Activated naive CD8-positive, alpha-beta T cell treated with anti-CD3 and anti-CD28 coated beads, Interleukin-2, amount 50 U/mL, for 16 hours (primary cell): ENCODE measurements around the gene STK24.

ENCODE experiments used
- DNase-seq: peaks from one replicate; pipeline ENCODE4 v3.0.0-alpha.2; 2020; ENCODE audit warnings: low read depth, low spot score

STK24 gene

DNA sequence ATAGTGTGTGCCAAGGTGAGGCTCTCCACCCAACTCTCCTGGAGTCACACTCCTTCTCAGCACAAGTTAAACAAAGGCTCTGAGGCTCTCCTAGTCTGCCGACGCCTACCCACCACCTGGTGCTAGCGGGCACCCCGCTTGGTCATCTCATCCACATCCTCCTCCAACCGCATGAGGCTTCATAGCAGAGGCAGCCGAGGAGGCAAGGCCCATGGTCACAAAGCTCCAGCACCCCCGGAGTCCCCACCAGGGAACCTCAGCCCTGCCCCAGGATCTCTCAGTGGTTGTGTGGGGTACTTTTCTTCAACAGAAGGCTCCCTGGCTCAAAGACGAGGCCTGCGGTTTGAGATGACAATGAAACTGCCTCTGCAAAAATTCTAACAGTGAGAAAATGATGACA lies 43.0 kb downstream of the STK24 start:
- no peak for DNase-seq

DNA sequence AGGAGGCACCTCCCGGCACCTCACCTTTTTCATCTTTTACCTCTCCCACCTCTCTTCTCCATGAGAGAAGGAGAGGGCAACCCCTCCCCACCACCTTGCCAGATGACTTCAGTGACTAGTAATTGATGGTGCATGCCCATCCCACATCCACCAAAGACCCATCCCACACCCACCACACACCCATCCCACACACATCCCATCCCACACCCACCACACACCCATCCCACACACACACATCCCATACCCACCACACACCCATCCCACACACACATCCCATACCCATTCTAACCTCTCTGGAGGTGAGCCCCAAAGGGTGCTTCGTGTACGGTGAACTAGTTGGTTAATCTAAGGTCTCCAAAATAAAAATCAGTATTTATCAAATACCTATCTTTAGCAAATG lies 44.7 kb downstream of the STK24 start:
- DNase-seq, result no peak

DNA sequence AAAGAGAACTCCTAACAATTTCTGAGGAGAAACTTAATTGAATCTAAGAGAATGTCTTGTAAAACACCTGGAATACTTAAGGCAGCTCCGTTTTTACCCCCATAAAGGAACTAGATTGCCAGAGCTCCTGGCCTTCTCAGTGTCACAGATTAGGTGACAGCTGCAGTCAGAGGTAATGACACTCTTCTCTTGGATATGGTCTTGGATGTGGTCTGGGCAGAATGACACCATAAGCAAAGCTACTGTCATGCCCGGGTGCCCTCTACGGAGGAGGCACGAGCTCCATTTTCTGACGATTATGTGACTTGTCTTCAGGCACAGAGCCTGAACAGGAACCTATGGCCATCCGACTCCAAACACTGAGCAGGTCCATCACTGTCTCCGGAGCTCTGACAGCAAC lies 46.7 kb downstream of the STK24 start:
- DNase-seq, result no peak

DNA sequence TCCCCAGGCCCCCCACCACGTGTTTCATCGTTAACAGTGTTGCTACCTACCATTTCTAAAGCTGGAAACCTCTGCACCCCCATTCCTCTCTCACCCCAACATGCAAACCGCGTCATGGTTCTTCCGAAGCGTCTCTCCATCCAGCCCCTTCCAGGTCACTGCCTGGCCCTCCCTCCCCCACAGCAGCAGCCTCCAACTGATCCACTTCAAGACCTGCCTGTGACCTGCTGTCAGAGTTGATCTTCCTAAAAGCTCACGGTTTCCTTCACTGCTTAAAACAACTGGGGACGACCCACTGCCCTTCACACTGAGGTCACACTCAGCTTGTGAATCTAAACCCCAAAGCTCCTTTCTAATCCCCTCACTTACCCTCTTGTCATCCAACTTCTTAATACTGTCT lies 47.7 kb downstream of the STK24 start:
- no peak for DNase-seq

DNA sequence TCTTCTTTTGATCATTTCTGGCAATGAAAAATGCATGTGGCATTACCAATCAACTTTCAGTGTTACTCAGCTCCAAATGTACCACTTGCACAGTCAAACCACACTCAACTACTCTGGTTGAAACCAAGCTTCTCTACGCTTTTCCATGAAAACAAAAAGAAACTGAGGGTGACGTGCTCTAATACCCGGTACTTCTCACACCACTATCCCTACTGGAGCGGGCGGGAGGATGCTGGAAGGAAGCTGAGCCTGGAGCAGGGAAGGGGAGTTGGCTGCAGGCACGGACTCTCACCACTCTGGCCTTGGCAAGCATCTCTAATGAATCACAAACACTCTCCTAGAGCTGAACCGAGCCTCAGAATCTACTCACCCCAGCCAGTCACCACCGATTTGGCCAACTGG lies 48.2 kb downstream of the STK24 start:
- DNase-seq, result no peak

DNA sequence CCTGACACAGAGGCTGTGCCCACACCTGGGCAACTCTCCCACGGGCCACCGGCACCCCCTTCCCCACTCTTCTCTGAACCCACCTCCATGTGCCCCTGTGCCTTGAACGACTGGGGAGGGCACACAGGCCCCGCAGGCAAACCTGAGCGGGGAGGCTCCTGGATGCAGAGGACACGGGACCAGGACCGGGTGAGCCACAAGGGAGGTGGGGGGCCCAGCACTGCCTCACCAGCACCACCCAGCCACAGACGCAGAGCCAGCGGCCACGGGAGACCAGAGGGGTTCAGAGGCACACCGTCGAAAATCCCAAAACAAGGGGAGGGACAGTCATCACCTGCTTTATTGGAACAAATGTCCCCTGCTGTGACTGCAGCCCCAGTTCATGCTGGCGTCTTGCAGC lies 49.4 kb downstream of the STK24 start:
- DNase-seq, result no peak

DNA sequence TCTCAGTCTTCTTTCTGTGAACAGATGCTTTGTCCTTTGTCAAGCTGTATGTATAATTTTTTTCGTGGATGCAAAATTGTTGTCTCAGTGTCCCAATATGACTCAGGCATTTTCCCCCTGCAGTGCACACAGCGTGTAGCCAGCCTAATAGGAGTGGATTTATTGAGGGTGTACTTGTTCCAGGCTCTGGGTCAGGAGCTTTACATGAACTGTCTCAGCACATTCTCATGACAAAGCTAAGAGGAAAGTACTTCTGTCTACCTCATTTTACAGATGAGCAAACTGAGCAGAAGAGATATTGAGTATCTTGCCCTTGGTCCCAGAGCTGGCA lies 50.8 kb downstream of the STK24 start:
- no peak for DNase-seq

DNA sequence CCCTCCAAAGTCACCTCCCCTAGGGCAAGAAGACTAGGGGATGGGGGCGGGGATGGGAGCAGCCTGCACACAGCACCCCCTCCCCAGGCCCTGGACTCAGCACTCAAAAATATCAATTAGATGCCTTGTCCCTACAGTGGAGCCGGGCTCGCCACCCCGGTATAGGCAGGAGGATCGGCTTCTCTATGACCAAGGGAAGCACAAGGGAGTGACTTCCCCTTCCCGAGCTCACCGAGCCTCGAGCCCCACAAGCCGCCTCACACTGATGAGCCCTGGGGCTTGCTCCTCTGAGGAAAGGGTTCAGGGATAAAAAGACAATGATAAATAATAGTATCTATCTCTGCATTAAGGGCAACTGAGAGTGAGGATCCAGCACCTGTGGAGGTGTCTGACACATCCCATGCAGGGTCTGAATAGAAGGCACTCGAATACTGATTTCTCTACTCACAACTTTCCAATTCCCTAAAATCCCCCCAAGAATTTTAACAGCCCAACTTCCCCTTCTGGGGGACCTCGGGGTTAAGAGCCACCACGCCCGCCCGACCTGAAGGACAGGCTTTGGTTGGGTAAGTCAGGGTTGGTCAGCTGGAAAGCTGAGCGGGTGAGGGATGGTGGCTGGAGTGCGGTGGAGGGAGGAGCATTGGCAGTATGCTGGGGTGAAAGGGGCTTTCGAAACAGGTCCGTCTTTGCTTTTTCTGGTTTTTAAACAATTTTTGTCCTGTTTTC lies 51.3 kb downstream of the STK24 start:
- no peak for DNase-seq

DNA sequence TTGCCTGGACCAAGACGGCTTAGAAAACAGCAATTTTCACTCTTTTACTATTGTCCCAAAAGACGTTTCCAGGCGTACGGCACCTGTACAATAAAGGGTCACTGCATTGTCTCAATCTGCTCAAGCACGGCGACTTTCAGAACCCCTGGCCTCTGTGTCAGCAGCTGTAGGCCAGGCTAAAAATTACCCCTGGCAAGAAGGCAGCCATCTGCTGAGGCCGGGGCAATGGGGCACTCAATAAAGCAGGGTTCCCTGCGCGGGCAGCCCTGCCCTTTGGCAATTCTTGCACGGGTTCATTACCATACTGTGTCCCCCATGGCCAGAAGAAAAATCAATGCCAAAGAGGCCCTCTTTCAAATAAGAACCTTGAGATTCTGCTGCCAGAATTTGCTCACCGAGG lies 52.1 kb downstream of the STK24 start:
- no peak for DNase-seq

DNA sequence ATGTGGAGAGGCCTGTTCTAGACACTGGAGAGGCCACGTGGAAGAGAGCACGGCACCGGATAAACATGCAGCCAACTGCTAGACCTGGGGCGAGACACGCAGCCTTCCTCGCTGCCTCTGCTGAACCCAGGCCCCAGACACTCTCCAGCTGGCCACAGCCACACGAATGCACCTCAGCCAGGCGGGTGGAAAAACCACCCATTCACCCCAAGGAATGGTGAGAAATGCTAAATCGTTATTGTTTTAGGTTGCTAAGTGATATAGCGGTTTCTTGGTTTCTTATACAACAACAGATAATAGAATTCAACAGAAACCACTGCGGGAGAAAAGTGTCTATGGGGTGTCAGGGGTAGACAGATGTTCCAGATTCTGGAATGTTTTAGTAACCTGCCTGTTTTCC lies 52.5 kb downstream of the STK24 start:
- DNase-seq, result no peak

DNA sequence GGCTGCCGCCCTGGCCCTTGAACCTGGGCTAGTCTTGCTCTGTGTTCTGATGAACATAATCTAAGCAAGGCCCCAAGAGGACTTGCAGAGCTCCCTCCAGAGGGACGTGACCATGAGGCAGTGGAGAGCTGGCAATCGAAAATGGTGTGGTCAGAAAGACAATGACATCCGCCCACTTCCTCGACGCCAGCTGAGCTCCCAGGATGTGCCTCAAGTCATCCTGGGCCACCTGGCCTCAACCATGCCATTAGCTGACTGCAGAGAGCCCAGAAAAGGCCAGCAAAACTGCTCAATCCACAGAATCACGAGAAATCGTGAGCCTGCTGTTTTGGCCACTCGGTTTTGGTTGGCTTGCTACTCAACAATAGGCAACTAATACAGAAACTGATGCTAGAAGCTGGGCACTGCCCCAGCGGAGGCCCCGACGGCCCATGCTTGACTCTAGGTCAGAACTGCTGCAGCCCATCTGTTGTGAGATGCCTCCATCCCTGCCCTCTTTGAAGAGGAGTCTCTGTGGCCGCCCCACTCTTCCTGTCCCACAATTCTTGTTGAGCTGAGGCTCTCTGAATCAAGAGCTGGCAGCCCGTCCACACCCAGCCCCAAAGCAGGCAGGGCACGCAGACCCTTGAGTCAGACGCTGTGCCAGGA lies 53.3 kb downstream of the STK24 start:
- no peak for DNase-seq

DNA sequence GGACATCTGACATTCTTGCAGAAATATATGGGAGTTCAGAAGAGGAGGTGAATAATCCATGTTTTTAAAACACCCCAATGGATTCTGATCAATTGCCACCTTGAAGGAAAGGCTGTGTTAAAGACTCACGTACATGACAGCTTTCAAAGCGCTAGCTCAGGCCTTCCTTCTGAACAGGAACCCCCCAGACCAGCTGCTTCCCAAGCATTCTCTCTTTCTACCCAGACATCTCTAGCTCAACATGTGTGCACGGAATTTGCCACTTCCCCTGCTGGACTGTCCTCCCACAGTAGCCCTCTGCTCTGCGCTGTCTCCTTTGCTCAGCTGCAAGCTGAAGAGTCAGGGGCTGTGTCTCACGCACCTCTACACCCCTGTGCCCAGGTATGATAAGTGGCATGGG lies 54.5 kb downstream of the STK24 start:
- no peak for DNase-seq

DNA sequence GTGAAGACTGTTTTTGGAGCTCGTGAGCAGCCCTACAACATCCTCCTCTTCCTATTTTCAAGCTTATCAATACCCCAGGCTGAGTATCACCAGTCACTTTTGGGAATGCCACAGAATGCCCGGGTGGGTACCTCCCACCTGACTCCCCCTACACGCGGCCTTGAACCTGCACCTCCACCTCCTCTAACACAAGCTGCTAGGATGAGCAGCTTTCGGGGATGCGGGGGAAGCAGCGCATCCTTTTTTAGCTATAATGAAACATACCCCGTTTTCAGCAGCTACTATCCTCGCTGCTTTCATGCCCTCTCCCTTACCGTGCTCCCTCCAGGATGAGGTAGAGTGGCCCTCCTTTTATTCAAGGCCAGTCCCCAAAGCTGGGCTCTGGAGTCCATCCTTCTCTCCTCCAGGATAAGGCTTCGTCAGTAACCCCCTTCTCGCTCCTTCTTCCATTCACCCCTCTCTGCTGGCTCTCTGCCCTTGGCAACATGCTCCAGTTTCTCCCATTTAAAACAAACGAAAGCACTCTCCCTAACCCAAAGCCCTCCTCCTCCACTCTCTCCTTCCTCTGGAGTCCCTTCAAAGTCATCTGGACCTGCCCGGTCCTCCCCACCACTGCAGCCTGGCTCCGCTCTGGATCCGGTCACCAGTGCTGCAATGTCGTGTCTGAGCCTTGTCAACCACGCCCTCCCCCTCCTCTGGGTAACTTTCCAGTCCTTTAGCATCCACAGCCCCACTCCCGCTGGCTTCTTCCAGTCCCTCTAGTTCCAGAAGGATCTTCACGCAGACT lies 55.3 kb downstream of the STK24 start:
- DNase-seq, result no peak

DNA sequence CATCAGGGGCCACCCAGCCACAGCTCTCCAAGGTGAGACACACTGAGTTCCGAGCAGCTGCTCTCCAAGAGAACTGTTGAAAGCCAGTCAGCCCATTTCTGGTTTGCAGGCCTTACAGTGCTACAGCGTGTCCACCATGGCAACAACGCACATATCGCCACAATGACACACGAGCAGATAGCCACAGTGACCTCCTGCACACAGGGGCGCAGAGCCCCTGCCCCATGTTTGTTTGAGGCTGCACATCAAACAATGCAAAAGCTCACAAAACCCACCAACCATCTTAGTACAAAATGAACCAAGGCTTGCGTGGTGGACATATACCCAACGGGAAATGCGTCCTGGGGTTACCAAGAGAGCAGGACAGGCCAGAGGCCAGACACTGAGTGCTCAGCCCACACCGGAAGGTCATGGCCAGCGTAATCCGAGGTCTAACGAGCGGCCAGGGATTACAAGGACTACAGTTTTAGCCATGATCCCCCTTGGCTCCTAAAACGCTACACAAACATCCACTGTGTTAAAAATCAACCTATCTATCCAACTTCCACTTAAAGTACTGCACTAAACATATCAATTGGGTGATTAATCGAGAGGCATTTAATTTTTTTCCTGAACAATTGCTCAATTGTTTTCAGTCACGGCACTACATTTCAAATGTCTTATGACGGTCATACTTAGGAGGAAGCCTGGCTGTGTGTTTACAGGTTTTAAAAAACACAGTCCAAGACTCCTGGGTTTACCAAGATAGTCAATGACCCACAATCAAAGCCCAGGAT lies 56.0 kb downstream of the STK24 start:
- no peak for DNase-seq

DNA sequence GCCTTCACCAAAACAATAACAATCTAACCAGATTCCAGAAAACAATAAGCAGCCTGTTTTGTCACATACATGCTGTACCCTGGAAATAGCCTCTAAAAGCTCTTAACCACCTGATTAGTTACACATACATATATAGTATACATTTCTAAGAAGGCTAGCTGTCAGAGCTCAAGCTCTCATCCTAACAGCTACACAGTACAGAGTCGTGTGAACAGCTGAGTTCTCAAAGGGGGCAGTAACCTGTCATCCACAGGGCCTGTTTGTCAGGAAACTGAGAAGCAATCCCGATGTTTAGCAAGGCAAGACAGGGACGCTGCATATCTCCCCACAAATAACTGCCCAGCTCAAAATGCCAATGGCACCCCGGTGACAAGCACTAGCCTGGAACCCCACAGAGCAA lies 56.9 kb downstream of the STK24 start:
- DNase-seq, result no peak

DNA sequence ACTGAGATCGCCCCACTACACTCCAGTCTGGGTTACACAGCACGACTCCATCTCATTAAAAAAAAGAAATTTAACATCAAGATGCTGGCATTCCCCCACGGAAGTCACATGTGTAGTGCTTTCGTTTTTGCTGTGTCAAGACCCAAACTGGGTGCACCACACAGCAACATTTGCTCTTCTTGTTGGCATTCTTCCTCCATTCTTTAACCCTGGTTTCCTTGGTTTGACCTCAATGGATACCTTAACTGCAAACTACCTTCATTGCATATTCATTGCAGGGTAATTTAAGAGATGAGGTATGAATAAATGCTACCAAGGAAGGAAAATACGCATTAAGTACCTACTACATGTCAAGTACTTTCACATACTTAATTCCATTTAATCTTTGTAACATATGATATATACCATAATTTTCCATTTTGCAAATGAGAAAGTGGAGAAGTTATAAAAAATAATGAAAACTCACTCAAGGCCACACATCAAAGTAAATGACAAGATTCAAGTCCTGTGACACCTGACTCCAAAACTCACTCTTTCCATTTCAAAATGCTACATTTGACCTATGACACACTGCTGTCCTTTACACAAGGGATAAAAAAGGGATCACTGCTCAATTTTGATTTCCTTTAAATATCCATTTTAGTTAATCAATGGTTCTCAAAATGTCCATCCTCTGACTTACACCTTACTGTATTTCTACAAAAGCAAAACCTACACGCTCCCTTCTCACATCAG lies 59.2 kb downstream of the STK24 start:
- DNase-seq, result no peak

DNA sequence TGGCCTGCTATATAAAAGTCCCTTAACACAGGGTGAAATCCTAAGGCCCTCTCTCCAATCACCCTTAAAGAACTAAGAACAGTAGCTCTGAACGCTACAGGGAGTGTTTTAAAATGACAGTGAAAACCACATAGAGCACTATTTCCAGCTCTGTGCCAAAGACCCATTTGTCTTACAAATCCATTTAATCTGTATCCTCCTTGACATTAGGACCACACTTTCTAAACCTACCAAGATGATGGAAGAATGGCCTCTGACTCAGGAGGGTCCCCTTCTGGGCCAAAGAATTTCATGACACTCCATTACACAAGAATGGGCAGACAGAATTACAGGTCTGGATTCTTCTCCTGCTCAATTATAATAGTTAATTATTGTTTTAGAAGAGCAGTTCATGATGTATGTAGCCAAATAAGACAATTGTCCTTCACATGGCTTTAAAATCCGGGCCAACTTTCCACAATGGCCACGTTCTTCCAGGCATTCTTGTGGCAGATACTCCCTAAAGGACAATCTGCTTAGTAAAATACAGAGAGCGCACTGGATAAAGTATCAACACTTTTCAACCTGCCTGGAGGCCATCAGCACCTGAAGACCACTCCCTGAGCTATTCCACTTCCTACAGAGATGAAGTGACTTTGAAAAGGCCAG lies 61.0 kb downstream of the STK24 start:
- no peak for DNase-seq

DNA sequence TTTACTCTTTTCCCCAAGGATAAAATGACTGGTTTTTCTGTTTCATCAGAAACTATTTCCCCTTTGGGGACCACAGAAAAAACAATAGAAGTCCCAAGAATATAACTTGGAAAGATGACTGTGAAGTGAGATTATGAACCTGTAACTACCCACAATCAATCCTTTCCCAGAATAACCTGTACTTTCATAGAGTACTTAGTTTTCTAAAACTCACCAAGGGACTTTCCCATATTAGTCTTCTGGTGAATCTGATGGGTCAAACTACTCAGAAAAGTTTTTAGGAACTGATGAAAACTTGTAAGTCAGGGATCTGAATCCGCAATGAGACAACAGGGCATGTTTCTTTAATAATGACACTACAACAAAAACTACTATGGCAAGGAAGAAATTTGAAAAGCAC lies 62.6 kb downstream of the STK24 start:
- no peak for DNase-seq

DNA sequence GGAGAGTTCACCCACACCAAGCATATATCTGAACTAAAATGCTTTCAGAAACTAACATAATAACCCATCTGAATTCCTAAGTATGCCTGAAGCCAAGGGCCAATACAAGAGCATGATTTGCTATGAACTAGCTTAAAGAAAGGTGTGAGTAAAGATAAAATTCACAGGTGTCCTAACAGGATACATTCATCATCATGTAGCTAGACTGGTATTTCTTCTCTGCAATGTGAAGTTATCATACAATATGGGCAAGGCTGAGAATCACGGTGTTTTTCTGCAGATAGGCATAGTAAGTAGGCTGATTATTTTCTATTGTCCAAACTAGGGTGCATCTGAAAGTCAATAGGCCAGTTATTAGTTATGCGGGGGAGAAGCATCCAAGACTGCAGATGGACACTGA lies 63.1 kb downstream of the STK24 start:
- DNase-seq, result no peak

DNA sequence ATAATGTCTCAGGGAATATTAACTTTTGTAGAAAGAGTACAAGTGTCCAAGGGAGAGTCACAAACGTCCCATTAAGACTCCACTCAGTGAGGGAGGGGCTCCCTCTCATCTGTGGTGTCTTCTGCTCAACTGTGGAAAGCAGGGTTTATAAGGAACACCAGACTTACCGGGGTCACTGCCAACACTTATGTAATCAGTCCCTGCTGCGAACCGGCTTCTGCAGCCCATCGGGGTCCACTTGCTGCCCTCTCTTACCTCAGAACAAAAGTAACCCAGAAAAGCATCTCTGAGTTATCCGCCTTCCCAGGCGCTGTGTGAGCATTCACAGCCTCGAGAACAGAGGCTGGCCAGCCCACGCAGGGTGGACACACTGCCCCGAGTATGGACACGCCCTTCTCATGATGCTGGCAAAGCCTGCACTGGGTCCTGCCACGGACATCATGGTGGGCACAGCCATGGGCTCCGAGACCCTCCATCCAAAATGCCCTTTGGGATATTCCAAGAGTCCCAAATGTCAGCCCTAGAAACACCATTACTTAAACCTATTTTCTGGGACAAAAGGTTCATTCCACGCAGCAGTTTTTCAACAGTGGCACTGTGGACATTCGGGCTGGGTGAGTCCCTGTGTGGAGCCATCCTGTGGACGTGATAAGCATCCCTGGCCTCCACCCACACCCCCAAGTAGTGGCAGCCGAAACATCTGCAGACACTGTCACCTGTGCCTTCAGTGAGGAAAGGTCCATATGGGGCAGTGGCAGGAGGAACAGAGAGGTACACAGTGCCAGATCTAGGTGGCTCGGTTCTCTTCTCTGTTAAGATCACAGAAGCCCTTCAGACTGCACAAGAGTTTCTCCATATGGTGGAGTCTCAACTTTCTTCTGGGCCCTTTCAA lies 63.9 kb downstream of the STK24 start:
- no peak for DNase-seq
